ENCODE measurements around the gene KRT20.
A peak's percentile ranks its signal among the peaks of the same experiment; 100 is the strongest.

KRT20 gene

GRCh38 chr17:40910441-40910841 is 25.4 kb upstream of the KRT20 start:
- Histone ChIP-seq H3K27ac (ENCODE audit: low read depth, low read length) (no peak overlapping the region), H3K4me3 (ENCODE audit: low read length) (no peak overlapping the region), H3K4me1 (ENCODE audit: control insufficient read depth, insufficient read depth, low read length) (peaks cover 9% of the 10 kb centered on the region), H3K27me3 (ENCODE audit: control insufficient read depth, insufficient read depth, low read length) (no peaks in the 10 kb centered on the region), H3K36me3 (ENCODE audit: control insufficient read depth, insufficient read depth, low read length) (no peaks in the 10 kb centered on the region), H3K9ac (ENCODE audit: low read length) (no peak overlapping the region)

- Histone ChIP-seq H3K4me1 (ENCODE audit: control insufficient read depth, insufficient read depth, low read length) (peaks cover 9% of the 10 kb centered on the region), H3K9ac (ENCODE audit: low read length) (no peak overlapping the region), H3K36me3 (ENCODE audit: control insufficient read depth, insufficient read depth, low read length) (no peaks in the 10 kb centered on the region), H3K4me3 (ENCODE audit: low read length) (no peak overlapping the region), H3K27me3 (ENCODE audit: control insufficient read depth, insufficient read depth, low read length) (no peaks in the 10 kb centered on the region), H3K27ac (ENCODE audit: low read depth, low read length) (no peak overlapping the region)
Observed at GRCh38 chr17:40909755-40910154, 24.7 kb upstream of the KRT20 start.

- H3K9ac ChIP-seq (ENCODE audit: low read length): no peak overlapping the region
Observed at GRCh38 chr17:40909351-40909750, 24.3 kb upstream of the KRT20 start.

GRCh38 chr17:40906613-40907012 is 21.6 kb upstream of the KRT20 start:
- Histone ChIP-seq H3K4me3 (ENCODE audit: low read length) (no peak overlapping the region), H3K36me3 (ENCODE audit: control insufficient read depth, insufficient read depth, low read length) (no peaks in the 10 kb centered on the region), H3K9ac (ENCODE audit: low read length) (no peak overlapping the region), H3K27me3 (ENCODE audit: control insufficient read depth, insufficient read depth, low read length) (no peaks in the 10 kb centered on the region), H3K27ac (ENCODE audit: low read depth, low read length) (no peak overlapping the region), H3K4me1 (ENCODE audit: control insufficient read depth, insufficient read depth, low read length) (peaks cover 9% of the 10 kb centered on the region)

More at GRCh38 chr17:40909351-40909750, 24.3 kb upstream of the KRT20 start:
- no peak overlapping the region for H3K4me3 ChIP-seq (ENCODE audit: low read length)
- no peak overlapping the region for H3K27ac ChIP-seq (ENCODE audit: low read depth, low read length)
- no peaks in the 10 kb centered on the region for H3K36me3 ChIP-seq (ENCODE audit: control insufficient read depth, insufficient read depth, low read length)
- peaks cover 9% of the 10 kb centered on the region for H3K4me1 ChIP-seq (ENCODE audit: control insufficient read depth, insufficient read depth, low read length)
- no peaks in the 10 kb centered on the region for H3K27me3 ChIP-seq (ENCODE audit: control insufficient read depth, insufficient read depth, low read length)

GRCh38 chr17:40905370-40905769 is 20.3 kb upstream of the KRT20 start:
- no peaks in the 10 kb centered on the region for H3K27me3 ChIP-seq (ENCODE audit: control insufficient read depth, insufficient read depth, low read length)
- H3K36me3 ChIP-seq (ENCODE audit: control insufficient read depth, insufficient read depth, low read length): no peaks in the 10 kb centered on the region
- peaks cover 7% of the 10 kb centered on the region for H3K4me1 ChIP-seq (ENCODE audit: control insufficient read depth, insufficient read depth, low read length)
- H3K9ac ChIP-seq (ENCODE audit: low read length): no peak overlapping the region
- no peak overlapping the region for H3K4me3 ChIP-seq (ENCODE audit: low read length)
- no peak overlapping the region for H3K27ac ChIP-seq (ENCODE audit: low read depth, low read length)

- no peaks in the 10 kb centered on the region for H3K27me3 ChIP-seq (ENCODE audit: control insufficient read depth, insufficient read depth, low read length)
- no peaks in the 10 kb centered on the region for H3K36me3 ChIP-seq (ENCODE audit: control insufficient read depth, insufficient read depth, low read length)
- no peak overlapping the region for H3K9ac ChIP-seq (ENCODE audit: low read length)
- no peak overlapping the region for H3K4me3 ChIP-seq (ENCODE audit: low read length)
- H3K27ac ChIP-seq (ENCODE audit: low read depth, low read length): no peak overlapping the region
- H3K4me1 ChIP-seq (ENCODE audit: control insufficient read depth, insufficient read depth, low read length): no peaks in the 10 kb centered on the region
Observed at GRCh38 chr17:40903129-40903847, 18.2 kb upstream of the KRT20 start.

- Histone ChIP-seq H3K27me3 (ENCODE audit: control insufficient read depth, insufficient read depth, low read length) (no peaks in the 10 kb centered on the region), H3K9ac (ENCODE audit: low read length) (no peak overlapping the region), H3K27ac (ENCODE audit: low read depth, low read length) (no peak overlapping the region)
Observed at GRCh38 chr17:40902498-40902897, 17.5 kb upstream of the KRT20 start.

GRCh38 chr17:40901981-40902474 is 17.0 kb upstream of the KRT20 start:
- H3K9ac ChIP-seq (ENCODE audit: low read length): no peak overlapping the region
- H3K27ac ChIP-seq (ENCODE audit: low read depth, low read length): no peak overlapping the region
- no peaks in the 10 kb centered on the region for H3K36me3 ChIP-seq (ENCODE audit: control insufficient read depth, insufficient read depth, low read length)
- no peaks in the 10 kb centered on the region for H3K4me1 ChIP-seq (ENCODE audit: control insufficient read depth, insufficient read depth, low read length)
- H3K27me3 ChIP-seq (ENCODE audit: control insufficient read depth, insufficient read depth, low read length): no peaks in the 10 kb centered on the region
- no peak overlapping the region for H3K4me3 ChIP-seq (ENCODE audit: low read length)

More at GRCh38 chr17:40902498-40902897, 17.5 kb upstream of the KRT20 start:
- peak overlapping the region; percentile 0 for H3K4me3 ChIP-seq (ENCODE audit: low read length)
- H3K4me1 ChIP-seq (ENCODE audit: control insufficient read depth, insufficient read depth, low read length): no peaks in the 10 kb centered on the region
- no peaks in the 10 kb centered on the region for H3K36me3 ChIP-seq (ENCODE audit: control insufficient read depth, insufficient read depth, low read length)

GRCh38 chr17:40900809-40901356 is 15.8 kb upstream of the KRT20 start:
- Histone ChIP-seq H3K27ac (ENCODE audit: low read depth, low read length) (no peak overlapping the region), H3K9ac (ENCODE audit: low read length) (no peak overlapping the region), H3K36me3 (ENCODE audit: control insufficient read depth, insufficient read depth, low read length) (no peaks in the 10 kb centered on the region), H3K4me3 (ENCODE audit: low read length) (no peak overlapping the region), H3K27me3 (ENCODE audit: control insufficient read depth, insufficient read depth, low read length) (no peaks in the 10 kb centered on the region), H3K4me1 (ENCODE audit: control insufficient read depth, insufficient read depth, low read length) (no peaks in the 10 kb centered on the region)

GRCh38 chr17:40896916-40897455 is 11.9 kb upstream of the KRT20 start:
- Histone ChIP-seq H3K4me3 (ENCODE audit: low read length) (no peak overlapping the region), H3K4me1 (ENCODE audit: control insufficient read depth, insufficient read depth, low read length) (no peaks in the 10 kb centered on the region), H3K27ac (ENCODE audit: low read depth, low read length) (no peak overlapping the region), H3K36me3 (ENCODE audit: control insufficient read depth, insufficient read depth, low read length) (no peaks in the 10 kb centered on the region), H3K9ac (ENCODE audit: low read length) (no peak overlapping the region), H3K27me3 (ENCODE audit: control insufficient read depth, insufficient read depth, low read length) (no peaks in the 10 kb centered on the region)

GRCh38 chr17:40895106-40895730 is 10.2 kb upstream of the KRT20 start:
- H3K36me3 ChIP-seq (ENCODE audit: control insufficient read depth, insufficient read depth, low read length): no peaks in the 10 kb centered on the region
- no peaks in the 10 kb centered on the region for H3K4me1 ChIP-seq (ENCODE audit: control insufficient read depth, insufficient read depth, low read length)
- H3K27me3 ChIP-seq (ENCODE audit: control insufficient read depth, insufficient read depth, low read length): no peaks in the 10 kb centered on the region
- H3K9ac ChIP-seq (ENCODE audit: low read length): no peak overlapping the region
- H3K4me3 ChIP-seq (ENCODE audit: low read length): no peak overlapping the region
- H3K27ac ChIP-seq (ENCODE audit: low read depth, low read length): no peak overlapping the region

- no peak overlapping the region for H3K4me3 ChIP-seq (ENCODE audit: low read length)
Observed at GRCh38 chr17:40888196-40888720, 3.2 kb upstream of the KRT20 start.

More at GRCh38 chr17:40888196-40888720, 3.2 kb upstream of the KRT20 start:
- Histone ChIP-seq H3K4me1 (ENCODE audit: control insufficient read depth, insufficient read depth, low read length) (no peaks in the 10 kb centered on the region), H3K36me3 (ENCODE audit: control insufficient read depth, insufficient read depth, low read length) (no peaks in the 10 kb centered on the region), H3K27me3 (ENCODE audit: control insufficient read depth, insufficient read depth, low read length) (no peaks in the 10 kb centered on the region), H3K27ac (ENCODE audit: low read depth, low read length) (no peak overlapping the region), H3K9ac (ENCODE audit: low read length) (no peak overlapping the region)

Measured in rectal smooth muscle tissue (tissue), 1 donor.